ENCODE data around the gene ARID1B. TPM values are rescaled to one million over a fixed set of nuclear protein-coding genes. Genes with fewer than 3 reads are reported as not detected.
A peak's percentile ranks its signal among the peaks of the same experiment; 100 is the strongest.

Gene ARID1B
- total and polyA plus RNA-seq, 8 donors: 16.2 to 68.0 (median 42.5) TPM

DNA sequence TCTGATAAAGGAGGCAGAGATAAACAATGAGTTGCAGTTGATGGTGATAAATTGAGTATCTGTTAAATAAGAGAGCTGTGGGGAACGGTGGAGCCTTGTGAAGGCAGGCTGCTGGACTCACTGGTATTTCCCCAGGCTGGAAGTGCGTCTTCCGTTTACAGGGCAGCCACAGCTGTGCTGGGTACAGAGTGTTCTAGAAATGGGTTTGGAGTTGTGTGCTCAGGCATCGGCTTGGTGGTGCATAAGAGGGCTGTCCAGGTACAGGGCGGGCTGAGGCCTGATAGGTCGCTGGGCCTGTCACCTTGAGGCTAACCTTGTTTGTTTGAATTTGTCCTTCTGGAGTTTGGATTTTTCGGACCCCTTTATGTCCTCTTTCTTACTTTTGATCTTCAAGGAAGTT lies 39.3 kb downstream of the ARID1B start:
- intact Hi-C loops (cut with DNase I): no loop called here
- Histone ChIP-seq H3K27me3 (no peaks in the 10 kb centered on the region), H3K4me3 (no peak overlapping the region), H3K4me1 (peaks cover 13 to 36% (median 32%) of the 10 kb centered on the region in 3 donors), H3K36me3 (no peaks in the 10 kb centered on the region), H3K9me3 (no peaks in the 10 kb centered on the region), H3K27ac (no peak overlapping the region)
- DNase-seq (peak in 2 of 6 donors; percentile 29 to 33), ATAC-seq (peak; percentile 72 to 90 (median 77)), FAIRE-seq (no peak)
- TF ChIP-seq, protein P1, sequence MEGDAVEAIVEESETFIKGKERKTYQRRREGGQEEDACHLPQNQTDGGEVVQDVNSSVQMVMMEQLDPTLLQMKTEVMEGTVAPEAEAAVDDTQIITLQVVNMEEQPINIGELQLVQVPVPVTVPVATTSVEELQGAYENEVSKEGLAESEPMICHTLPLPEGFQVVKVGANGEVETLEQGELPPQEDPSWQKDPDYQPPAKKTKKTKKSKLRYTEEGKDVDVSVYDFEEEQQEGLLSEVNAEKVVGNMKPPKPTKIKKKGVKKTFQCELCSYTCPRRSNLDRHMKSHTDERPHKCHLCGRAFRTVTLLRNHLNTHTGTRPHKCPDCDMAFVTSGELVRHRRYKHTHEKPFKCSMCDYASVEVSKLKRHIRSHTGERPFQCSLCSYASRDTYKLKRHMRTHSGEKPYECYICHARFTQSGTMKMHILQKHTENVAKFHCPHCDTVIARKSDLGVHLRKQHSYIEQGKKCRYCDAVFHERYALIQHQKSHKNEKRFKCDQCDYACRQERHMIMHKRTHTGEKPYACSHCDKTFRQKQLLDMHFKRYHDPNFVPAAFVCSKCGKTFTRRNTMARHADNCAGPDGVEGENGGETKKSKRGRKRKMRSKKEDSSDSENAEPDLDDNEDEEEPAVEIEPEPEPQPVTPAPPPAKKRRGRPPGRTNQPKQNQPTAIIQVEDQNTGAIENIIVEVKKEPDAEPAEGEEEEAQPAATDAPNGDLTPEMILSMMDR (IDR thresholded peaks at IDR 0.05): no peak
- 55 to 64% methylated on average over 7 of the region's 7 CpGs for WGBS, 2 donors

DNA sequence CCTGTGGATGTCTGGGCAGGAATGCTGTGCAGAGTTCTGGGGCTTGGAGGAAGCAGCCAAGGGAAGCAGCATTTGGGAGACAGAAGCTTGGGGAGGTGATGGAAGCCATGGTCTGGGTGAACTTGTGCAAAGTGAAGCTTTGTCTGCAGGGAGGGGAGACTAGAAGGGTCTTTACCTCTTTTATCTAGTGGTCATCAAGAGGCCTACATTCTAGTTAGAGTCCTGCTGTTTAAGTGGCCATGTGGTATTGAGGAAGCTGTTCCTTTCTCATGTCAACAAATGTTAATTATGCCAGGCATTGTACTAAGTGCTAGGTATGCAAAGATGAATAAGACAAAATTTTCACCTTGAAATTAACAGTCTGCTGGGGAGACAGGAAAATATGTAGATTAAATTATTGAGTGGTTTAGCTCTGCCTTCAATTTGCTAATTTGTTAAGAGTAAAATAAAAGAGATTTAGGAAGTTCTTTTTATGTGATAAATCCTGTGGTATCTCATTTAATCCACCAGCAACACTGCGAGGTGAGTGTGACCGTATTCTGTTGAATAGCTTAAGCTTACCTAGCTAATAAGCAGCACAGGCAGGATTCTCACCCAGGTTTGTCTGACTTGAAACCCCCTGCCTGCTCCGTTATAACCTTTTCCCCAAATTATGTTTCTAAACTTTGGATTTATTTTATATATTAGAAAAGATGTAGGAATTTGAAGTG lies 43.1 kb downstream of the ARID1B start:
- TF ChIP-seq, protein P1 (IDR thresholded peaks at IDR 0.05): no peak
- Histone ChIP-seq H3K27ac (no peak overlapping the region), H3K9me3 (no peaks in the 10 kb centered on the region), H3K36me3 (no peaks in the 10 kb centered on the region), H3K4me3 (no peak overlapping the region), H3K4me1 (peaks cover 13 to 36% (median 31%) of the 10 kb centered on the region in 3 donors), H3K27me3 (no peaks in the 10 kb centered on the region)
- no peak for FAIRE-seq
- intact Hi-C loops (cut with DNase I): no loop called here
- WGBS, 2 donors: 94 to 95% methylated on average over 3 of the region's 3 CpGs
- ATAC-seq: no peak
- DNase-seq: no peak

DNA sequence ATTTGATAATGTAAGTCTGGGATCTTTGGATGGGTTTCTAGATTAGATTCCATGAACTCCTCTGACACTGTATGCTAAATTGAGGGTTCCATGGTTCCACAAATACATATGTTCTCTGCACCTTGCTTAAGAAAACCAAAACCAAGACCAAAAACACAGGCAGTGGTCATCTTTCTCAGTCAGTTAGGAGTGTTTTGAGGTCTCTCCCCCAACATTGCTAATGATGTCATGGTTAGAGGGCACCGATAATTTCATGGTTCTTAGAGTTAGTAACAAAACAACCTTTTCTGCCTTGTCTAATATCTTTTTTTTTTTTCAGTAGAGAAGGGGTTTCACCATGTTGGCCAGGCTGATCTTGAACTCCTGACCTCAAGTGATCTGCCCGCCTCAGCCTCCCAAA lies 44.5 kb downstream of the ARID1B start:
- no peaks in the 10 kb centered on the region for H3K9me3 ChIP-seq
- H3K27me3 ChIP-seq: no peaks in the 10 kb centered on the region
- H3K27ac ChIP-seq: no peak overlapping the region
- H3K4me3 ChIP-seq: no peak overlapping the region
- ATAC-seq (no peak), FAIRE-seq (no peak), DNase-seq (no peak)
- no peaks in the 10 kb centered on the region for H3K36me3 ChIP-seq
- TF ChIP-seq, protein P1 (IDR thresholded peaks at IDR 0.05): no peak
- 91 to 95% methylated on average over 2 of the region's 2 CpGs for WGBS, 2 donors
- peaks cover 14 to 34% (median 32%) of the 10 kb centered on the region in 3 donors for H3K4me1 ChIP-seq
- intact Hi-C loops (cut with DNase I): no loop called here

DNA sequence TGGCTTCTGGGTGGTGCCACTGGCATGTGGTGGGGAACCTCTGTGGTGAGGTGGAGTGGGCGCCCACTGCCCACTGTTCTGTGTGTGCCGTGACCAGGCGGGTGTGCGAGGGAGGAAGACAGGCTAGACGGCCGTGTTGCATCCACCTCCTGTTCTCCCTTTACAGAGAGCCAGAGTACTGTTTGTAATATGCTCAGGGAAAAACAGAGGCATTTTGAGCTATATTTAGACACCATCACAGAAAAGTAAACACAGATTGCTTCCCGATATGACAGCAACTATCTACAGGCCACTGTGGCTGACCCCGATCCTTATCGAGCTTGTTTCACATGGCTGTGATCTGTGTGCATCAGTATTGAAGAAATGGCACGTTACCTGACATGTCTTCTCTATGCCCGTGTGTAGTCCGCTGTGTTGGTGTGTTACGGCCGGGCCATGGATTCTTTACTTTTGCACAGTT lies 45.6 kb downstream of the ARID1B start:
- no peak for FAIRE-seq
- no peaks in the 10 kb centered on the region for H3K27me3 ChIP-seq
- H3K9me3 ChIP-seq: no peaks in the 10 kb centered on the region
- peaks cover 16 to 34% (median 33%) of the 10 kb centered on the region in 3 donors for H3K4me1 ChIP-seq
- 49 to 50% methylated on average over 14 of the region's 14 CpGs for WGBS, 2 donors
- H3K27ac ChIP-seq: no peak overlapping the region
- TF ChIP-seq, protein P1 (IDR thresholded peaks at IDR 0.05): no peak
- H3K36me3 ChIP-seq: no peaks in the 10 kb centered on the region
- H3K4me3 ChIP-seq: no peak overlapping the region
- intact Hi-C loops (cut with DNase I): no loop called here
- peak in 3 of 4 donors; percentile 18 to 53 (median 52) for ATAC-seq
- DNase-seq: no peak

DNA sequence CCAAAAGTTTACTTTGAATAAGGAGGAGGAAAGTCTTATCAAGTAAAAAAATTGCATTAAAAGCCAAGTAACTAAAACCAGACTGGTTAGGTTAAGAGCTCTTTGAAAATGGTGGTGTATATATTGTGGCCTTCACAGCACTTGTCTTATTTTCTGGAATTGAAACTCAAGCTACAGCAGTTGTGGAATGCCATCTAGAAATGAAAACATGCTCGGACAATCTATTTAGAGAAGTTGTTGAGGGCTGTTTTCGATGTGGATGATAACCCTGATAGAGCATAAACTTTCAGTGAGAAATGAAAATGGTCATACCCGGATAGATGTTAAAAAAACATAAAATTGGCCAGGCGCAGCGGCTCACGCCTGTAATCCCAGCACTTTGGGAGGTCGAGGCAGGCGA lies 47.0 kb downstream of the ARID1B start:
- H3K27ac ChIP-seq: no peak overlapping the region
- 92% methylated on average over 8 of the region's 8 CpGs for WGBS, 2 donors

More for the DNA sequence above, 47.0 kb downstream of the ARID1B start:
- no peaks in the 10 kb centered on the region for H3K9me3 ChIP-seq
- H3K4me3 ChIP-seq: no peak overlapping the region
- no peak for ATAC-seq
- no peaks in the 10 kb centered on the region for H3K27me3 ChIP-seq
- no peak for FAIRE-seq
- H3K36me3 ChIP-seq: no peaks in the 10 kb centered on the region
- no peak for DNase-seq
- TF ChIP-seq, protein P1 (IDR thresholded peaks at IDR 0.05): no peak
- H3K4me1 ChIP-seq: peaks cover 20 to 35% (median 26%) of the 10 kb centered on the region in 3 donors
- intact Hi-C loops (cut with DNase I): no loop called here

Measured in pancreas (tissue), 10 donors.